ENCODE data around the gene ANXA4. TPM values are rescaled to one million over a fixed set of nuclear protein-coding genes. Genes with fewer than 3 reads are reported as not detected.

The ANXA4 gene
- total RNA-seq, 2 donors from 2014 or later = 62.8 to 67.8 TPM

DNA sequence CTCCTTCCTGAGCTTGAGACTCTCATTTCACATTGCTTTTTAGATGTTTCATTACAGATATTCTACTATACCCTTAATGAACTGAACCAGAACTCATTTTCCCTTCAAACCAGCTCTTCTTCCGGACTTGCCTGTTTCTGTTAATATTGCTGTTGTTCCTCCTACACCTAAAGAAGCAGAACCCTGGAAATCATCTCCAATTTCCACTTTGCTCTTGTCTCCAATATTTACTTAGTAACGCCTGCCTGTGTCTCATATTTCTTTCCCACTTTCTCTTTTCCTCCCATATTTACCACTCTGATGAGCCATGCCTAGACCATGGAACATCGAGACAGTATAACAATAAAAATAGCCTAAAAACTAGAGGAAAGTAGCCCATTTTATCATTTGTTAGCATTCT lies 69.7 kb downstream of the ANXA4 start:
- Histone ChIP-seq H3K9me3 (no peaks in the 10 kb centered on the region), H3K4me3 (no peak overlapping the region), H3K27me3 (replicated peaks; ENCODE audit: insufficient read depth) (no peaks in the 10 kb centered on the region), H3K4me1 (ENCODE audit: control insufficient read depth in 1 of 2, low read depth in 2 of 2) (peaks cover 0 to 7% of the 10 kb centered on the region in 2 donors), H3K36me3 (peaks cover 35% of the 10 kb centered on the region), H3K27ac (no peak overlapping the region)
- ATAC-seq (ENCODE audit: insufficient number of reproducible peaks, low FRiP score, low read depth) (no peak), DNase-seq (ENCODE audit: low spot score) (no peak)
- TF ChIP-seq, protein P1, sequence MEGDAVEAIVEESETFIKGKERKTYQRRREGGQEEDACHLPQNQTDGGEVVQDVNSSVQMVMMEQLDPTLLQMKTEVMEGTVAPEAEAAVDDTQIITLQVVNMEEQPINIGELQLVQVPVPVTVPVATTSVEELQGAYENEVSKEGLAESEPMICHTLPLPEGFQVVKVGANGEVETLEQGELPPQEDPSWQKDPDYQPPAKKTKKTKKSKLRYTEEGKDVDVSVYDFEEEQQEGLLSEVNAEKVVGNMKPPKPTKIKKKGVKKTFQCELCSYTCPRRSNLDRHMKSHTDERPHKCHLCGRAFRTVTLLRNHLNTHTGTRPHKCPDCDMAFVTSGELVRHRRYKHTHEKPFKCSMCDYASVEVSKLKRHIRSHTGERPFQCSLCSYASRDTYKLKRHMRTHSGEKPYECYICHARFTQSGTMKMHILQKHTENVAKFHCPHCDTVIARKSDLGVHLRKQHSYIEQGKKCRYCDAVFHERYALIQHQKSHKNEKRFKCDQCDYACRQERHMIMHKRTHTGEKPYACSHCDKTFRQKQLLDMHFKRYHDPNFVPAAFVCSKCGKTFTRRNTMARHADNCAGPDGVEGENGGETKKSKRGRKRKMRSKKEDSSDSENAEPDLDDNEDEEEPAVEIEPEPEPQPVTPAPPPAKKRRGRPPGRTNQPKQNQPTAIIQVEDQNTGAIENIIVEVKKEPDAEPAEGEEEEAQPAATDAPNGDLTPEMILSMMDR (IDR thresholded peaks at IDR 0.05) = no peak

DNA sequence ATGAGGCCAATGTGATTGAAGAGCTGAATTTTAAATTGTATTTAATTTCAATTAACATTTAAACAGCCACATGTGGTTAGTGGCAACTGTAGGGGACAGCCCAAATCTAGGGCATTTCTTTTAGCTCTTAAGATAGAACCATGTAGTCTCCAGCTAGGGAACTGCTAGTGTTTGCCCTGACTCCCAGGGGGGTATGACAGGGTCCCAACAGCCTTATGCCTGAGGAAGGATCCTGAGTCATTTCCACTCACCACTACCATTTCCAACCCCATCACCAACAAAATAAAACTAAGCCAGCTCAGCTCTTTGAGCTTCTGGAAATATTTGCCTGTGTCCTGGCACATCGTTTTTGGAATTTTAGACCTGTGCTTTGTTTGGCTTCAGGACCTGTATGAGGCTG lies 73.8 kb downstream of the ANXA4 start:
- Histone ChIP-seq H3K27ac (peak overlapping the region; percentile 19 to 23), H3K4me3 (no peak overlapping the region), H3K4me1 (ENCODE audit: control insufficient read depth in 1 of 2, low read depth in 2 of 2) (peaks cover 0 to 7% of the 10 kb centered on the region in 2 donors), H3K36me3 (peaks cover 36% of the 10 kb centered on the region), H3K9me3 (no peaks in the 10 kb centered on the region), H3K27me3 (replicated peaks; ENCODE audit: insufficient read depth) (no peaks in the 10 kb centered on the region)
- peak; percentile 26 for ATAC-seq (ENCODE audit: insufficient number of reproducible peaks, low FRiP score, low read depth)
- DNase-seq (ENCODE audit: low spot score) = no peak
- TF ChIP-seq, protein P1 (IDR thresholded peaks at IDR 0.05) = no peak

DNA sequence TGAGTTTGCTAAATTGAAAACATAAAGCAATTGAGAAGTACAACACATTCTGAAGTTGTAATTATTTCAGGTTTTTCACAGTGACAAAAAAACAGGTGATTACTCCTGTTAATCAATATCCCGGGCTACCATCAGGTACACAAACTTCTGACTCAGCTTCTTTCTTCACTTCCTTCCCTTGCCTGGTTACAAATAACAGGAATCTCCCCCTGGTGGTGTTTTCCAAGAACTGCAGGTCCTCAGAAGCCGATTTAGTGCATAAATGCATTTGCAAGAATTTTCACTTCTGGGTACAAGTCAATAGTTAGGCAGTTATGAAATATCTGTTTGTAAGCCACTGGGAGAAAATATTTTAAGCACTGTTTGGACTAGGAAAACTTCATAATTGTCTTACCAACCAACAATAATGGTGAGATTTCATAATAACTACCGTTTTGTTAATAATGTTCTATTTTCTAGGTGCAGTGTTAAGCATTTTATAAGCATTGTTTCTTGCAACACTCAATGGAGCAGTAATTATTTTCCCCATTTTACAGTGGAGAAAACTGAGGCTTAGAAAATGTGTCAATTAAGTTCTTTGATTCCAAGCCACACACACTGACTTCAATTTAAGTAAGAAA lies 75.1 kb downstream of the ANXA4 start:
- ATAC-seq (ENCODE audit: insufficient number of reproducible peaks, low FRiP score, low read depth) (peak; percentile 73), DNase-seq (ENCODE audit: low spot score) (peak; percentile 40)
- no peaks in the 10 kb centered on the region for H3K27me3 ChIP-seq (replicated peaks; ENCODE audit: insufficient read depth)

DNA sequence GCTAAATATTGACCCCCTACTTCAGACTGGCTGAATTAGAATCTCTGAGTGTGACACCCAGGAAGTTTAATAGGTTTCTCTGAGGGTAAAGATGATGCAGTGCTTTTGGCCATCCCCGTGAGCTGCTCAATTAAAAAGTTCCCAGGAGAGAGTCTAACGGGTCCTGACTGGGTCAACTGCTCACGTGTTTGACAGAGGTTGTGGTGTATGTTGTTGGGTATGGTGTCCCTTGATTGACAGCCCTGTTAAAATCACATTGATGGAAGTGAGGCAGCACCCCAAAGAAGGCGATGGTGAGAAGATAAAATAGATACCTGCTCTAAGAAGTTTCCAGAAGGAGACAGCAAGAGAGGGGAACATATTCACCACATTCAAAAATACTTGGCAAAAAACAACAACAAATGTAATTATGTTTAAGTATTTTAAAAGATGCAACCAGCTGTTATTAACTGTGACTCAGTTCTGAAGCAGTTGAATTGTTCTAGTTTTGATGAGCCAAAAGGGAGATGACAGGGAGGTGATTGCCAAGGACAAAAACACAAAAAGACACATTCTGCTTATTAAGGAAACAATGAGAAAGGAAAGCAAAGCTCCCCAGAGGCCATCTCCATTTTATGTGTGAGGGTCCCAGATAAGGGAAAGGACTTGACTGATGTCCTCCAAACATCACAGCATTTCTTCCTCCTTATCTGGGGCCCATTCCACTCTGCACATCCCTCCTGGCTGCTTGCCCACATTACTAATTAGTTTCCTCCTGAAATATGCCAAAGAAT lies 76.0 kb downstream of the ANXA4 start:
- DNase-seq (ENCODE audit: low spot score) = no peak
- Histone ChIP-seq H3K27me3 (replicated peaks; ENCODE audit: insufficient read depth) (no peaks in the 10 kb centered on the region), H3K4me3 (no peak overlapping the region), H3K9me3 (no peaks in the 10 kb centered on the region), H3K36me3 (peaks cover 25% of the 10 kb centered on the region), H3K4me1 (ENCODE audit: control insufficient read depth in 1 of 2, low read depth in 2 of 2) (peaks cover 0 to 7% of the 10 kb centered on the region in 2 donors), H3K27ac (no peak overlapping the region)
- ATAC-seq (ENCODE audit: insufficient number of reproducible peaks, low FRiP score, low read depth) = no peak
- TF ChIP-seq, protein P1 (IDR thresholded peaks at IDR 0.05) = no peak

More for the DNA sequence above, 75.1 kb downstream of the ANXA4 start:
- Histone ChIP-seq H3K27ac (no peak overlapping the region), H3K9me3 (no peaks in the 10 kb centered on the region), H3K4me1 (ENCODE audit: control insufficient read depth in 1 of 2, low read depth in 2 of 2) (peaks cover 0 to 7% of the 10 kb centered on the region in 2 donors), H3K4me3 (no peak overlapping the region), H3K36me3 (peaks cover 34% of the 10 kb centered on the region)
- TF ChIP-seq, protein P1 (IDR thresholded peaks at IDR 0.05) = peak; percentile 98

DNA sequence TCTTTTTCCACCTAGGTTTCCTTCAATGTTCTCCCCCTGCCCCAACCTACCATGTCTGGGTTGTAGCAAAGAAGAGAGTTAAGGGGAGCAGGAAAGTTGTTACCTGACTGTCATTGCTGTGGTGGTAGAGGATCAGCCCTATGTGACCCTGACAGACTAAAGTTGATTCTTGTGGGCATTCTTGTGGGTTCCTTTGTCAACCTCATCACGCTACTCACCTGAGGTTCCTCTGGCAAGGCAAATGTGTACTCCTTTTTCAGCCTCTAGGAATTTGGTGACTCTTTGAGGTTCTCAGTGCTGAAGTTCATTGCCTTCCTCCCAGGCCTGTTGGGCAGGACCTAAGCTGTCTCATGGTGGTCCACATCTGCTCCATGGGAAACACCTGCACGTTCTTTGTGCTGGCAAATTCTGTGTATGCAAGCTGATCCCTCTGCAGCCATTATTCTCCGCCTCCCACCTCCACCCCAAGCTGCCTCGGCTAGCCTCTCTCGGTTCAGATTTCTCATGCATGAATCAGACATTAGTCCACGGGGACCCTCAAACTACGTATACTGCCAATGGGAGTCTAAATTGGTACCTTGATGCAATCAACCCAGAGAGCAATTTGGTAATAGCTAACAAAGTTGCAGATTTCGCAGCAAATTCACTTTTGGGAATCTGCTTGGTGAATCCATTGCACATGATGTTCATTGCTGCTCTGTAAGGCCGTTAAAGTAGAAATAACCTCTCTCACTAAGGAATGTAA lies 86.0 kb downstream of the ANXA4 start:
- TF ChIP-seq, protein P1 (IDR thresholded peaks at IDR 0.05) = no peak
- Histone ChIP-seq H3K27ac (no peak overlapping the region), H3K36me3 (no peaks in the 10 kb centered on the region), H3K4me1 (ENCODE audit: control insufficient read depth in 1 of 2, low read depth in 2 of 2) (peaks cover 19 to 26% of the 10 kb centered on the region in 2 donors), H3K9me3 (no peaks in the 10 kb centered on the region), H3K27me3 (replicated peaks; ENCODE audit: insufficient read depth) (no peaks in the 10 kb centered on the region), H3K4me3 (no peak overlapping the region)
- DNase-seq (ENCODE audit: low spot score) (no peak), ATAC-seq (ENCODE audit: insufficient number of reproducible peaks, low FRiP score, low read depth) (no peak)

Measured in thoracic aorta (tissue), 2 donors.